Keratinocyte (primary cell): Measurements from ENCODE around the gene ATP7B.

Source experiments
- EZH2 ChIP-seq: IDR thresholded peaks from one replicate; pipeline ENCODE4 v1.6.1; 2012; ENCODE audit warnings: inconsistent platforms, mild to moderate bottlenecking, low read length, moderate library complexity
- TF ChIP-seq, protein P1 (sequence below), 3 experiments: IDR thresholded peaks in 1 of 3; conservative IDR thresholded peaks in 1 of 3; optimal IDR thresholded peaks in 1 of 3; 2 replicates in 2 of 3; 3 replicates in 1 of 3; pipeline versions ENCODE3 to v1.5.1; 2011; ENCODE audit warnings: low read length in 3 of 3, mild to moderate bottlenecking in 3 of 3, moderate library complexity in 2 of 3, control low read depth in 1 of 3, inconsistent platforms in 1 of 3; ENCODE audit not compliant: insufficient read depth in 2 of 3; ENCODE audit errors: extremely low read depth in 1 of 3

DNA sequence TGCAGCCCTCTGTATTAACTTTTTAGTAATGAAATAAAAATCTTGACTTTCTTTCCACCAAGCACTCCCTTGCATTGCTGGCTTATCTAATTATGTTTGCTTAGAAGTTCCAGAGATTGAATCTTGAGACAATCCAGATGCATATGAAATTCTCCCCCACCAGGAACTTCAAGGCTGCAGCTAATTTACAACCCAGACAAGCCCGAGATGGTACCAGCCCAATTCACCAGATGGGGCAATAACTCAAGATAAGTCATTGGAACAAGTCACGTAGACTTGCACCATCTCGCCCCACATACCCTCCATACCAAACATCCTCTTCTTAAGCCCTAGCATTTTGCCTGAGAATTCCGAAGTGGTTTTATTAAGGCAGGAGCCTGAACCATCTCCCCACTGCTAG, 42.2 kb upstream of the ATP7B start:
- TF ChIP-seq, protein P1, sequence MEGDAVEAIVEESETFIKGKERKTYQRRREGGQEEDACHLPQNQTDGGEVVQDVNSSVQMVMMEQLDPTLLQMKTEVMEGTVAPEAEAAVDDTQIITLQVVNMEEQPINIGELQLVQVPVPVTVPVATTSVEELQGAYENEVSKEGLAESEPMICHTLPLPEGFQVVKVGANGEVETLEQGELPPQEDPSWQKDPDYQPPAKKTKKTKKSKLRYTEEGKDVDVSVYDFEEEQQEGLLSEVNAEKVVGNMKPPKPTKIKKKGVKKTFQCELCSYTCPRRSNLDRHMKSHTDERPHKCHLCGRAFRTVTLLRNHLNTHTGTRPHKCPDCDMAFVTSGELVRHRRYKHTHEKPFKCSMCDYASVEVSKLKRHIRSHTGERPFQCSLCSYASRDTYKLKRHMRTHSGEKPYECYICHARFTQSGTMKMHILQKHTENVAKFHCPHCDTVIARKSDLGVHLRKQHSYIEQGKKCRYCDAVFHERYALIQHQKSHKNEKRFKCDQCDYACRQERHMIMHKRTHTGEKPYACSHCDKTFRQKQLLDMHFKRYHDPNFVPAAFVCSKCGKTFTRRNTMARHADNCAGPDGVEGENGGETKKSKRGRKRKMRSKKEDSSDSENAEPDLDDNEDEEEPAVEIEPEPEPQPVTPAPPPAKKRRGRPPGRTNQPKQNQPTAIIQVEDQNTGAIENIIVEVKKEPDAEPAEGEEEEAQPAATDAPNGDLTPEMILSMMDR (optimal IDR thresholded peaks at IDR 0.05 in 1 of 3, IDR thresholded peaks at IDR 0.05 in 1 of 3, conservative IDR thresholded peaks at IDR 0.05 in 1 of 3; ENCODE audit: extremely low read depth in 1 of 3, insufficient read depth in 2 of 3, low read length in 3 of 3), result peak in 1 of 3 experiments; percentile 52
- no peak for TF ChIP-seq EZH2
